Esophagus muscularis mucosa (tissue), 4 donors: ENCODE data around the gene MLN. TPM values are rescaled to one million over a fixed set of nuclear protein-coding genes. Genes with fewer than 3 reads are reported as not detected.

Source experiments
- DNase-seq: peaks from one replicate; pipeline ENCODE4 v3.0.0-alpha.2; 2017; ENCODE audit errors: extremely low spot score
- H3K27ac ChIP-seq, 4 donors: fragments of 200-600 bp; sonication (generic); replicated peaks in 1 of 4; 1 replicate in 3 of 4; 2 replicates in 1 of 4; pipeline ENCODE4 v1.5.1; 2016 to 2019; ENCODE audit warnings: mild to moderate bottlenecking in 1 of 4
- H3K27me3 ChIP-seq, 4 donors: fragments of 200-600 bp; sonication (generic); one replicate each; pipeline versions ENCODE4 v1.5.1 to v1.6.0; 2016 to 2019
- H3K36me3 ChIP-seq, 4 donors: fragments of 200-600 bp; sonication (generic); one replicate each; pipeline ENCODE4 v1.5.1; 2016 to 2019
- H3K4me1 ChIP-seq, 4 donors: fragments of 200-600 bp; sonication (generic); one replicate each; pipeline ENCODE4 v1.5.1; 2016 to 2019
- H3K4me3 ChIP-seq, 4 donors: fragments of 200-600 bp; sonication (generic); 1 replicate in 2 of 4; 2 replicates in 2 of 4; pipeline ENCODE4 v1.5.1; 2016 to 2019; ENCODE audit warnings: mild to moderate bottlenecking in 4 of 4, moderate library complexity in 1 of 4
- H3K9me3 ChIP-seq, 4 donors: fragments of 200-600 bp; sonication (generic); 1 replicate in 3 of 4; 2 replicates in 1 of 4; pipeline ENCODE4 v1.5.1; 2016 to 2019
- EP300 ChIP-seq: sonication (generic); formaldehyde crosslinking; IDR thresholded peaks from one replicate; pipeline ENCODE4 v1.6.1; 2017; ENCODE audit warnings: antibody characterized with exemption
- POLR2A ChIP-seq: fragments of 450-650 bp; IDR thresholded peaks from one replicate; pipeline ENCODE4 v1.6.1; 2017; ENCODE audit warnings: antibody characterized with exemption, moderate library complexity, mild to moderate bottlenecking, low read depth
- POLR2AphosphoS5 ChIP-seq, 2 donors: sonication (generic); formaldehyde crosslinking; IDR thresholded peaks; one replicate each; pipeline ENCODE4 v1.6.1; 2017; ENCODE audit warnings: antibody characterized with exemption in 2 of 2
- WGBS: methylation state at CpG from one replicate; pipeline ENCODE4 v1.1.5; 2018; 5-methylcytosine and 5-hydroxymethylcytosine counted together
- intact Hi-C: fragments of 100-400 bp; cut with DNase I; formaldehyde crosslinking; loops from one replicate; pipeline ENCODE4 v1.15.1; 2023
- total RNA-seq, 4 donors: library from RNA; depleted of rRNA; stranded (reverse); fragments of >200 nt; gene quantifications; one replicate each; pipeline versions ENCODE4 v1.1.0 to v1.2.1, GENCODE V29; 2016
- TF ChIP-seq, protein P1 (sequence below), 3 experiments: fragments of 200-600 bp in 2 of 3; fragments of 450-650 bp in 1 of 3; sonication (generic) in 2 of 3; IDR thresholded peaks; one replicate each; pipeline ENCODE4 v1.5.1; 2017 to 2019; ENCODE audit warnings: antibody characterized with exemption in 3 of 3, mild to moderate bottlenecking in 2 of 3, moderate library complexity in 1 of 3

The MLN gene
- total RNA-seq, 4 donors from 2014 or later = not detected

DNA sequence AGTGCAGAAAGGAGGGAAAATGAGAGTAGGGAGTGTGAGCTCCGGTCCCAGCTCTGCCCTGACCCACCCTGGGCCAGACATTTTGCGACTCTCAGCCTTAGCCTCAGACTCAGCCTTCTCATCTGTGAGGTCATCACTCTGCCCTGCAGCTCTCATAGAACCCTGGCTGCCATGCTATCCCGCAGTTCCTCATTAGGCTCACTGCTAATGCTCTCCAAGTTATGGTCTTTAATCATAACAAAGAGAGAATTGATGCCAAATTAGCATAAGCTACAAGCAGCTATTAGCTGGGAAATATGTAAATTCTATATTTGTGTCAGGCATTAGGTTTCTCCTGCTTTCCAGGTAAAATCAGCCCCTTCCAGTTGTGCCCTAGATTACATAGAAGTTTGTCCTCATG, 46.5 kb upstream of the MLN start:
- Histone ChIP-seq H3K4me1 (no peaks in the 10 kb centered on the region), H3K36me3 (no peaks in the 10 kb centered on the region), H3K27ac (no peak overlapping the region), H3K9me3 (no peaks in the 10 kb centered on the region), H3K27me3 (peaks cover 0 to 54% (median 0%) of the 10 kb centered on the region in 4 donors), H3K4me3 (no peak overlapping the region)
- no peak for TF ChIP-seq POLR2A
- TF ChIP-seq EP300 = no peak
- intact Hi-C loops = no loop called here
- 66% methylated on average over 3 of the region's 3 CpGs for WGBS
- no peak for DNase-seq

DNA sequence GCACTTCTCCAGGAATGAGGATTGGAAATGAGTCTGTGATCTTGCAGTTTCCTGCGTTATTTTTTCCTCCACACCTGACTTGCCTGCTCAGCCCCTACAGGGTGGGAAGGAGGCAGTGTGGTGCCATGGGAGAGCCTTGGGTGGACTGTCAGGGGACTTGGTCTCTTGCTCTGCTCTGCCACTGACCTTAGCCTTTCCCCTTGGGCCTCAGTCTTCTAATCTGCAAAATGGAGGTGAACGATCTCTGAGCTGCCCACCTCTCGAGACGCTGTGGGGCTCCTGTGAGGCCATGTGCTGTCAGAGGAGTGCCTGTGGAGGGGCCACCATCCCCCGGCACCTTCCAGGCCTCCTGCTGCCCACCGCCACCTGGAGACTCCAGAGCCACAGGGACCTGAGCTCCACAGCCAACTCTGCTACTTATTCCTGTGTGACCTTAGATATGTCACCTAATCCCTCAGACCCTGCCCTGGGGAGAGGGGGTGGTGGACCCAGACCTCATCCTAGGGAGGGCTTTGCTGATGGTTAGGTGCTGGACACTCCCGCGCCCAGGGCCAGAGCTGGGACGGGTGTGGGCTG, 45.8 kb upstream of the MLN start:
- Histone ChIP-seq H3K4me1 (no peaks in the 10 kb centered on the region), H3K9me3 (no peaks in the 10 kb centered on the region), H3K27me3 (peaks cover 0 to 48% (median 0%) of the 10 kb centered on the region in 4 donors), H3K4me3 (no peak overlapping the region), H3K36me3 (no peaks in the 10 kb centered on the region), H3K27ac (no peak overlapping the region)
- TF ChIP-seq POLR2A (no peak), POLR2AphosphoS5 (IDR thresholded peaks at IDR 0.05) (no peak), EP300 (no peak)
- TF ChIP-seq, protein P1, sequence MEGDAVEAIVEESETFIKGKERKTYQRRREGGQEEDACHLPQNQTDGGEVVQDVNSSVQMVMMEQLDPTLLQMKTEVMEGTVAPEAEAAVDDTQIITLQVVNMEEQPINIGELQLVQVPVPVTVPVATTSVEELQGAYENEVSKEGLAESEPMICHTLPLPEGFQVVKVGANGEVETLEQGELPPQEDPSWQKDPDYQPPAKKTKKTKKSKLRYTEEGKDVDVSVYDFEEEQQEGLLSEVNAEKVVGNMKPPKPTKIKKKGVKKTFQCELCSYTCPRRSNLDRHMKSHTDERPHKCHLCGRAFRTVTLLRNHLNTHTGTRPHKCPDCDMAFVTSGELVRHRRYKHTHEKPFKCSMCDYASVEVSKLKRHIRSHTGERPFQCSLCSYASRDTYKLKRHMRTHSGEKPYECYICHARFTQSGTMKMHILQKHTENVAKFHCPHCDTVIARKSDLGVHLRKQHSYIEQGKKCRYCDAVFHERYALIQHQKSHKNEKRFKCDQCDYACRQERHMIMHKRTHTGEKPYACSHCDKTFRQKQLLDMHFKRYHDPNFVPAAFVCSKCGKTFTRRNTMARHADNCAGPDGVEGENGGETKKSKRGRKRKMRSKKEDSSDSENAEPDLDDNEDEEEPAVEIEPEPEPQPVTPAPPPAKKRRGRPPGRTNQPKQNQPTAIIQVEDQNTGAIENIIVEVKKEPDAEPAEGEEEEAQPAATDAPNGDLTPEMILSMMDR (IDR thresholded peaks at IDR 0.05) = no peak
- DNase-seq = no peak
- intact Hi-C loops = no loop called here
- WGBS = 94% methylated on average over 9 of the region's 9 CpGs

DNA sequence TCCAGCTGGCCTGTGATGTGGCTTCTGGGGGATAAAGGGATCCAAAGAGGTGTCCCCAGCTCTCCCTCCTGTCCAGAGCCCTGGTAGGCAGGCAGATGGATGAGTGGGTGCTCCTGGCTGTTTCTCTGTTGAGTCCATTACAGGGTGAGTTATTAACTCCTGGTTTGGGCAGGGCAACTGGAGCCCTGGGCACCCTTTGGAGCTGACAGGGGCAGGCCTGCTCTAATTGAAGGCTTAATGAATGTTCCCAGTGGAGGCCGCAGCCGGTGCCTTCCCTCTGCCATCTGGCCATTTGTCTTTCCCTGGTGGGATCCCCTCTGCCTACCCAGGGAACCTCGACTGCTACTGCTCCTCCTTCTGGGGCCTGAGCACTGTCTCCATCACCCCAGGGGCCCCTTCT, 44.7 kb upstream of the MLN start:
- no peak overlapping the region for H3K27ac ChIP-seq
- no peak overlapping the region for H3K4me3 ChIP-seq
- peaks cover 0 to 38% (median 0%) of the 10 kb centered on the region in 4 donors for H3K27me3 ChIP-seq
- intact Hi-C loops = no loop called here
- H3K36me3 ChIP-seq = no peaks in the 10 kb centered on the region
- DNase-seq = no peak
- H3K4me1 ChIP-seq = no peaks in the 10 kb centered on the region
- 94% methylated on average over 3 of the region's 3 CpGs for WGBS
- H3K9me3 ChIP-seq = no peaks in the 10 kb centered on the region
- TF ChIP-seq POLR2A (no peak), EP300 (no peak), POLR2AphosphoS5 (IDR thresholded peaks at IDR 0.05) (no peak)
- TF ChIP-seq, protein P1 (IDR thresholded peaks at IDR 0.05) = no peak

DNA sequence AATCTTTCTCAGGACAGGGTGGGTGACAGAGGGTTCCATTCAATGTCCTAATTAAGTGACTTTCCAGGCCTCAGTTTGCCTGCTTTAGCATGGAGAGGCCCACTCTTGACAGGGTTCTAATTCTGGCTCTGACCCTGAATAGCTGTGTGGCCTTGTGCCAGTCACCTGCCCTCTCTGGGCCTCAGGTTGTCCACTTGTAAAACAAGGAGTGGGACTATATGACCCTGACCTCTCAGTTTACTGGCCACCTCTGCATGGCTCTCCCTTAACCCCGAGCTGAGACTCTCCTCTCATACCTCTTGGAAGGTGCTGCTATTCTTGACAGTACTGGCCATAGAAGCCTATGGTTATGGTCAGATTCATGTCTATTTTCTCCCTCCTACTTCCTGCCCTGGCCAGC, 44.1 kb upstream of the MLN start:
- WGBS = 67% methylated on average over 1 of the region's 1 CpG
- TF ChIP-seq EP300 (no peak), POLR2A (no peak), POLR2AphosphoS5 (IDR thresholded peaks at IDR 0.05) (no peak)
- TF ChIP-seq, protein P1 (IDR thresholded peaks at IDR 0.05) = no peak
- DNase-seq = no peak
- Histone ChIP-seq H3K27me3 (peaks cover 0 to 33% (median 0%) of the 10 kb centered on the region in 4 donors), H3K27ac (no peak overlapping the region), H3K4me3 (no peak overlapping the region), H3K4me1 (no peaks in the 10 kb centered on the region), H3K9me3 (no peaks in the 10 kb centered on the region), H3K36me3 (no peaks in the 10 kb centered on the region)
- intact Hi-C loops = no loop called here

DNA sequence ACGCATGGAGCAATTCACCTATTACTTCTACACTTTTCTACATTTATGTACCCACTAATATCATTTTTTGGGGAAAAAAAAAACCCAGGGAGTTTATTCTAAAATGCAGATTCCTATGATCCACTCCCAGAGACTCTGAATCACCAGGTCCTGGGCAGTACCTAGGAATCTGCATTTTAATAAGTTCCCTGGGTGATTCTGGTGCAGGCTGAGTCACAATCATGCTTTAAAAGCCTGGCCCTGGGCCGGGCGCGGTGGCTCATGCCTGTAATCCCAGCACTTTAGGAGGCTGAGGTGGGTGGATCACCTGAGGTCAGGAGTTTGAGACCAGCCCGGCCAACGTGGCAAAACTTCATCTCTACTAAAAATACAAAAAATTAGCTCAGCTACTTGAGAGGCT, 43.3 kb upstream of the MLN start:
- DNase-seq = no peak
- Histone ChIP-seq H3K4me3 (no peak overlapping the region), H3K9me3 (no peaks in the 10 kb centered on the region), H3K36me3 (no peaks in the 10 kb centered on the region), H3K27me3 (peaks cover 0 to 30% (median 0%) of the 10 kb centered on the region in 4 donors), H3K4me1 (no peaks in the 10 kb centered on the region), H3K27ac (no peak overlapping the region)
- WGBS = 92% methylated on average over 6 of the region's 6 CpGs
- intact Hi-C loops = no loop called here
- TF ChIP-seq POLR2AphosphoS5 (IDR thresholded peaks at IDR 0.05) (no peak), EP300 (no peak), POLR2A (no peak)
- TF ChIP-seq, protein P1 (IDR thresholded peaks at IDR 0.05) = no peak
